ENCODE data around the gene SHBG.

DNA sequence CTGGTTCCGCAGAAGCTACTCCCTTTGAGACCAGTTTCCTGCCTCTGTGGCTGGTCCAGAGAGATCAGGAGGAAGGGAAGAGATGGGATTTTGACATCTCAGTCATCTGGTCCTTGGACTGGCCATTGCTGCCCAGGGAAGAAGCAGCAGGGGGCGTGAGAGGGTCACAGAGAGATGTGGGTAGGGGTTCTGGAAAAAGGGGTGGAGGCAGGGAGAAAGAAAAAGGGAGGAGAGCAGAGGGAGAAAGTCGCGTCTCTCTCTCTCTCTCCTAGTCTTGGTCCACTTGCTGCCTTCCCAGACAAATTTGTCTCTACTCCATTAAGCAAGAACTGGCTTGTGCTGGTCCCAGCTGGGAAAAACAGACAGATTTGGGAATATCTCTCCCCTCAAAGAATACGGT lies 4.4 kb downstream of the SHBG start:
- TF ChIP-seq, protein P1, sequence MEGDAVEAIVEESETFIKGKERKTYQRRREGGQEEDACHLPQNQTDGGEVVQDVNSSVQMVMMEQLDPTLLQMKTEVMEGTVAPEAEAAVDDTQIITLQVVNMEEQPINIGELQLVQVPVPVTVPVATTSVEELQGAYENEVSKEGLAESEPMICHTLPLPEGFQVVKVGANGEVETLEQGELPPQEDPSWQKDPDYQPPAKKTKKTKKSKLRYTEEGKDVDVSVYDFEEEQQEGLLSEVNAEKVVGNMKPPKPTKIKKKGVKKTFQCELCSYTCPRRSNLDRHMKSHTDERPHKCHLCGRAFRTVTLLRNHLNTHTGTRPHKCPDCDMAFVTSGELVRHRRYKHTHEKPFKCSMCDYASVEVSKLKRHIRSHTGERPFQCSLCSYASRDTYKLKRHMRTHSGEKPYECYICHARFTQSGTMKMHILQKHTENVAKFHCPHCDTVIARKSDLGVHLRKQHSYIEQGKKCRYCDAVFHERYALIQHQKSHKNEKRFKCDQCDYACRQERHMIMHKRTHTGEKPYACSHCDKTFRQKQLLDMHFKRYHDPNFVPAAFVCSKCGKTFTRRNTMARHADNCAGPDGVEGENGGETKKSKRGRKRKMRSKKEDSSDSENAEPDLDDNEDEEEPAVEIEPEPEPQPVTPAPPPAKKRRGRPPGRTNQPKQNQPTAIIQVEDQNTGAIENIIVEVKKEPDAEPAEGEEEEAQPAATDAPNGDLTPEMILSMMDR (IDR thresholded peaks at IDR 0.05) = peak; percentile 23 to 45 (median 40)
- TF ChIP-seq POLR2A (IDR thresholded peaks at IDR 0.05; ENCODE audit: low read depth) (no peak), EP300 (IDR thresholded peaks at IDR 0.05) (no peak), POLR2AphosphoS5 (IDR thresholded peaks at IDR 0.05) (peak in 1 of 2 donors; percentile 20)

Measured in esophagus muscularis mucosa (tissue), 4 donors.